Medulla oblongata (tissue), 1 donor: ENCODE measurements around the gene QSER1.
A peak's percentile ranks its signal among the peaks of the same experiment; 100 is the strongest.
"Not testable (repeated sequence)": the region's sequence is repeated elsewhere in the genome, so short reads cannot be mapped to it uniquely, and the experiment has no call there.

ENCODE experiments used
- DNase-seq: peaks from one replicate; pipeline ENCODE4 v3.0.0-alpha.2; 2015; ENCODE audit errors: extremely low spot score

Gene QSER1

DNA sequence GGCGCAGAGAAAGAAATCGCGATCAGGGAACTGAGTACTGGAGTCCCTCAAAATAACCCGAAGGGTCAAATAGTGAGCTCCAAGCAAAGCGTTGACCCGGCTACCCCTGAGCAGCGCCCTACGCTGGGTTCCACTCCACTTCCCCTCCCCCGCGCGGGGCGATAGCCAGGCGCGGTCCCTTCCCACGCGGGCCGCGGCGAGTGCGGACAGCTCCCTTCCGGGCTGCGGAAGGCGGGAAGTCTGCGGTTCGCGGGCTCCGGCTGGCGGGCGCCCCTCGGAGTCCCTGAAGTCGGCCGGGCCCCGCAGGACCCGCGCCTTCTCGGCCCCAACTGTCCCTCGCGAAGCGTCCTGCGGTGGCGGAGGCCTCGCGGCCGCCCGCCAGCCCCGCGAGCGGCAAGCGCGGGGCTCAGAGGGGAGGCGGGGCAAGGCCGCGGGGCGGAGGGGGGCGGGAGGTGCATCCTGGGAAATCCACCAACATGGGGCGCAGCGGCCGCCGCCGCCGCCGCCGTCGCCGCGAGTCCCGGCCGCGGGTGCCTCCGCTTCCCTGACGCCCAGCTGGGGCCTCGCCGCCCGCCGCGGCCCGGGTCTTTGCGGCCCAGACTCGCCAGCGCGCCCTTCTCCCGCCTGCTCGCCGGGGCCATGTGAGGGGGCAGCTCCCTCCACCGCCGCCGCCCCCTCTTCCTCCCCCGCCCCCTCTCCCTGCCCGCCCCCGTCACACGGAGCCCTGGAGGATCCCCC lies at the start of gene QSER1:
TSS of gene QSER1 (plus strand) at position 457 of the 738 bp plus-strand sequence. CDS start 315 bp downstream, outside the sequence.
- DNase-seq = peak; percentile 71

DNA sequence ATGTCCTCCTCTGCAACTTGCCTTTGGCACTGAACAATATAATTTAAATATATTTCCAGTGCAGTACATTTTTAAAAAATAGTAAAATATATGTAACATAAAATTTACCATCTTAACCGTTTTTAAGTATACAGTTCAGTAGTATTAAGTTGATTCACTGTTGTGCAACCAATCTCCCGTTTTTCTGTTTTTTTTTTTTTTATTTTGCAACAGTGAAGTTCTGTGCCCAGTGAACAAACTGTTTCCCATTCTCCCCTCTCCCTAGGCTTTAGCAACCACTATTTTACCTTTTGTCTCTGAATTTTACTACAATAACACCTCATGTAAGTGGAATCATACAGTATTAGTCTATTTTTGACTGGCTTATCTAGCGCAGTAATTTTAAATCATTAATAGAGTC lies 49.1 kb upstream of the QSER1 start:
- DNase-seq = no peak

DNA sequence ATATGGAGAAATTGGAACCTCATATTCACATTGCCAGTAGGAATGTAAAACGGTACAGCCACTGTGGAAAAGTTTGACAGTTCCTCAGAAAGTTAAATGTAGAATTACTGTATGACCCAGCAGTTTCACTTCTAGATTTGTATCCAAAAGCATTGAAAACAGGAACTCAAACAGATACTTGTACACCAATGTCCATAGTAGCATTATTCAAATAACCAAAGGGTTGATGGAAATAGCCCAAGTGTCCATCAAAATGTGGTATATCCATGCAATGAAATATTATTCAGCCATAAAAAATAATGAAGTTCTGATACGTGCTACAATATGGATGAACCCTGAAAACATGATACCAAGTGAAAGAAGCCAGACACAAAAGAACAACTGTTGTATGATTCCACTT lies 45.1 kb upstream of the QSER1 start:
- DNase-seq = peak; percentile 73

DNA sequence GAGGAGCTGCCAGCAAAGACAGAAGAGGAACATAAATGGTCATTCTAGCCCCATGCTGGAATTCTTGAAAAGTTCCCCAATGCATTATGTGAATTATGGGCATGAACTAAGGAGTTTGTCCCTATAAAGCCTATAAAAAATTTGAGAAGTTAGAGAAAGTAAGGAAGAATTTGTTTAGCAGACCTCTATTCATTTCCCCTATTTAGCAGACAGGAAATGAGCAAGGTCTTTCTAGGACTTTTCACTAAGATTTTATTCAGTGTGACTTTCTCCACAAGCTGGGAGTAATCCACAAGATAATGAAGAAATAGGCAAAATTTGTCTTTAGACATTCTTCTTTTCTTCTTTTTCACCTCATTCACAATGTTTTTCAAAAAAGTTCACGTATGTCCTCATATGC lies 42.9 kb upstream of the QSER1 start:
- DNase-seq = no peak

DNA sequence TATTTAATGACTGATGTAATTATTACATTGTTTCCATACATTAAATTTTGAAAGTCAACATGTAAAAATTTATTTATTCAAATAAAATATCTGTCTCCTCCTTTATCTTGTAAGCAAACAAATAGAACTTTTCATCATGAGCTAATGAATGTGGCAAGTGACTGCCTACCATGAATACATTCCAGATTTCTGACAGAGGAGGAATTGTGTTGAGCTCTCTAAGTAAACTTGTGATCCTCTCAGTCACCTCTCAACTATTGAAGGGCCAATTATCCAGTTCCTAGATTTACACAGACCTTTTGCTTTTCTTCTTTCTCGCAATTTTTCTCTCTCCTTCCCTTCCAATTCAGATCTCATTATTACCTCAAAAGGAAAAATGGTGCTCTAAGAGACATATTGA lies 41.4 kb upstream of the QSER1 start:
- DNase-seq = peak; percentile 56

DNA sequence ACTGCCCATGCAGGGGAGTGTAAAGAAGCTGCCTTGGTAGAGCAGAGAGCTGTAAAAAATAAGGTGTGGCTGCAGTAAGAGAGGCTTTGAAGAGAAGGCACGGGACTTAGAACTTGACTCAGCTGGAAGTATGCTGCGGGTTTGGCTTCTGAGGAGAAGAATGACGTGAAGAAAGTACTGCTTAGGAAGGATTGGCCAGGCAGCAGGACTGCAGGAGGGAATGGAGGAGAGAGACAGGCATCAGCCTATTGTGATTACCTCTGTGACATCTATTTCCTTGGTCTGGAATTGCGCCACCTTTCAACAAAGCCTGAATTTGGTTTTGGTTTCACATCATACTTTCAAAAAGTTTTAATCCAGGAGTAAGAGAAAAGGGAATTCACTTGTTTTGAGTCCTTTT lies 40.4 kb upstream of the QSER1 start:
- no peak for DNase-seq

DNA sequence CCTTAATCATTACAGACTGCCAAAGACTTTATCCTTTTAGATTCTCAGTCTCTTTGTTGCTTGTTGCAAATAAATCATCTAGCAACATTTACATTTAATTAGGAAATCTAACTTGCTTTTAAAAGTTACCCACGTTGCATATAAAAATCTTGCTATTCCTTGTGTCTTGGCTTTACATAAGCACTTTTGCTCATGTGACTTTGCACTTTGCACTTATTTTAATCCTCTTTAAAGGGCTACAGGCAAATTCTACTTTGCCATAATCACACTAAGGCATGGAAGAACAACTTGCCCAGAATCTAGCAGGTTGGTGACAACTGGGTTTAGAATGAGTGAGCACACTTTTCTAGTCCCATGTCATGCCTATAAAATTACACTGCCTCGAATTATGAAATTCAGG lies 37.0 kb upstream of the QSER1 start:
- no peak for DNase-seq

DNA sequence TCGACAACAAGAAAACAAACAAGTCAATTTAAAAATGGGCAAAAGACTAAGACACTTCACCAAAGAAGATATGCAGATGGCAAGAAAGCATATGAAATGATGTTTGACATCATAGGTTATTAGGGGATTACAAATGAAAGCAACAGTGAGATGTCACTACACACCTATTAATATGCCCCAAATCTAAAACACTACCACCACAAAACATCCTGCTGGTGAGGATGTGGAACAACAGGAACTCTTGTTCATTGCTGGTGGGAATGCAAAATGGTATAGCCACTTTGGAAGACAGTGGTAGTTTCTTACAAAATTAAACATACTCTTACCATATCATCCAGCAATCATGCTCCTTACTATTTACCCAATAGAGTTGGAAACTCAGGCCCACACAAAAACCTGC lies 33.9 kb upstream of the QSER1 start:
- no peak for DNase-seq

DNA sequence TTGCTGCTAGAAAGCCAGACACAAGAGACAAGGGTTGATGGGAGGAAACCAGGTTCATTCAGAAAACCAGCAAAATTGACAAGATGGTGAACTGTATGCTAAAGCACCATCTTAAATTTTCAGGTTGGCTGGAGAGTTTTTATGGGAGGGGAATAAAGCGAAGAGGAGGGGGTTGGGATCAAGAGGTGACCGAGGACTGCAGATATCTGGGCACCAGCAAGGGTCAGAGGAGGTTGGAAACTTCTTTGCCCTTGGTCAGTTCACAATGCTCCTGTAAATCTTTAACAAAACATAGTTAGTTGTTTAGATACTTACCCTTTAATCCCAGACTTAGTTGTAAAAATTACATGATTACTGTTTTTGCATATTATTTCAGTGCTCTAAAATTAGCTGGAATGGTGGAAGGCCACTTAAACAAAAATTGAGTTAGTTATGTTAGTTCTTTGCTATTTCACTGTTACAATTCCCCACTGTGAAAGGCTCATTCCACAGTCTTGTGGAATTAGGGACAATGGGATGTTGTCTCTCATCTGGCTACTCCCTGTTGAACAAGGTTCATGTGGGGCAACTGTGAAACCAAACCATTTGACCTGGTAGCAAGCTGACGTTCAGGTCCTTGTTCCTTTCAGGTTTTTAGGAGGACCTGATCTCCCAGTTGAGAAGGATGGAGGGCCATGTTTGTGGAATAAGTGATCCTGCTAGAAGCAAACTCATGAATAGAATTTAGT lies 30.6 kb upstream of the QSER1 start:
- no peak for DNase-seq

DNA sequence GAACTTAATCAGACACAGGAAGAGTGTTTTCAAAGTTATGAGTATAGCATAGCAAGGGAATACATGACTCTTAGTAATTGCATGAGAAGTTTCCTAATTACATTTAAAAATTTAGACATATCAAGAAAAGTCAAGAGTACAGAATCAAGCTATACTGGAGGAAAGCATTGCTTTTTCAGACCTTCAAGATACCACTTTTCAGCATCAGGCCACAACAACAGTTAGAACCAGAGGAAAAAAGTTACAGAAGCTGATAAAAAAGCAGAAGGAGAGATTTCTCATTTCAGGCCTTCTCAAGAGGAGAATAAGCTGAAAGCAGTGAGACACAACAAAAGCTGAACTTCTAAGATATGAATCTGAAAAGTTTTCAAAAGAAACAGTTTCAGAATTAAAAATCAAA lies 28.1 kb upstream of the QSER1 start:
- no peak for DNase-seq

DNA sequence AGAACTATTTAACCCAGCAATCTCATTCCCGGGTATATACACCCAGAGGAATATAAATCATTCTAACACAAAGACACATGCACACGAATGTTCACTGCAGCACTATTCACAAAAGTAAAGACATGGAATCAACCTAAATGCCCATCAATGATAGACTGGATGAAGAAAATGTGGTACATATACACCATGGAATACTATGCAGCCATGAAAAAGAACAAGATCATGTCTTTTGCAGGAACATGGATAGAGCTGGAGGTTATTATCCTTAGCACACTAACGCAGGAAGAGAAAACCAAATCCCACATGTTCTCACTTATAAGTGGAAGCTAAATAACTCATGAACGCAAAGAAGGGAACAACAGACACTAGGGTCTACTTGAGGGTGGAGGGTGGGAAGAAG lies 23.9 kb upstream of the QSER1 start:
- not testable (repeated sequence) for DNase-seq

DNA sequence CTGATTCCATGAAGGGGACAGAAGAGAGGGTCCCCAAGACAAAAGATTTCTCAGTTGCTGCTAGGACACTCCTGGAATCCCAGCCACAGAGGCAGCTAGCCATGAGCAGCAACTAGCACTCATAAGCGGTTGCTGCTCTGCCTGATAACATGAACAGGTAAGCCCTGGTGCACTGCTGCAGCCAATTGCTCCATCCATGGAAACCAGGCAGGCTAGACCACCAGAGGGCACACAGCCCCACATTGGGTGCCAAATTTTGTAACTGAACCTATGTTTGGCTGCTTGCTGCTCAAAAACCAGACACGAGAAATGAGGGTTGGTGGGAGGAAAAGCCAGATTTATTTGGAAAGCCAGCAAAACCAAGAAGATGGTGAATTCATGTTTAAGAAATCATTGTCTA lies 21.9 kb upstream of the QSER1 start:
- DNase-seq = no peak

DNA sequence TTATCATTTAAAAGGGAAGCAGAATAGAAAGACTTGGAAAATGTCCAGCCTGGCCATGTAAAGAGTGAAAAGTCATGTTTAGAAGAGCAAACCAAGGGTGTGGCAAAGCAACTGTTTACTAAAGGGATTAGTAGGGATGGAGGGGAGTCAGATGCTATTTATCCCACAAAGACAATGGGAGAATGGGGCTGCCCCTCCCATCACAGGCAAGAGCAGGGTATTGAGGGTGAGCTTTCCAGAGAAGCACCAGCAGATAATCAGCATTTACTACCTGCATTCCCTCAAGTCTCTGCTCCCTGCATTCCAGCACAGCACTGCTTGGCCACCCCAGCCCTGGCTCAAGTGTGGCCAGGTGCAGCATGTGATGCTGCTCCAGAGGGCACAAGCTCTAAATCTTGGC lies 18.5 kb upstream of the QSER1 start:
- no peak for DNase-seq

DNA sequence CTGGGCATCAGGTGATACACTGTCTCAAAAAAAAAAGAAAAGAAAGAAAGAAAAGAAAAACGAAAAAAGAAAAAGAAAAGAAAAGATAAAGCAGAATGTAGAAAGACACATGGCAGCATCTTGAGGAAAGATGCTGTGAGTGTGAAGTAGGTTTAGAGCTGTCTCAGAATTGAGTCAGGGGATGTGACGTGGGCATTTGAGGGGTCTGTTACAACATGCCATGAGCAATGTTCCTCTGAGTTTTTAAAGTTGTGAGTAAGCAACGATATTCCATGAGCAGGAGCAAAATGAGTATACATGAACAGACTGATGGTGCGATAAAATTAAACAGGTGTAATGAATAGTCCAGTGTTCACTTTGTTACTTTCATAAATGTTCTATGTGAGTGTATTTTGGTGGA lies 11.3 kb upstream of the QSER1 start:
- no peak for DNase-seq

DNA sequence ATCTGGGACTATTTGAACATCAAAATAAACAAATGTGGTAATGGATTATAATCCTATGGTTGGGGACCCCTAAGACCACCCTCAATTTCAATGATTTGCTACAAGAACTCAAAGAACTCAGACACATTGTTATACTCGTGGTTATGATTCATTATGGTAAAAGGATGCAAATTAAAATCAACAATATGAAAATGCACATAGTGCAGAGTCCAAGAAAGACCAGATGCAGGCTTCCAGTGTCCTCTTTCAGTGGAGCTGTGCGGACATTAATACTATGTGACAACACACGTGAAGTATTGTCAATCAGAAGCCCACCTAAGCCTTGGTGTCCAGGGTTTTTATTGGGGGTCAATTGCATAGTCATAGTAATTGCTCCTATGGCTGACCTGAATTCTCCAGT lies 9.2 kb upstream of the QSER1 start:
- DNase-seq = no peak

DNA sequence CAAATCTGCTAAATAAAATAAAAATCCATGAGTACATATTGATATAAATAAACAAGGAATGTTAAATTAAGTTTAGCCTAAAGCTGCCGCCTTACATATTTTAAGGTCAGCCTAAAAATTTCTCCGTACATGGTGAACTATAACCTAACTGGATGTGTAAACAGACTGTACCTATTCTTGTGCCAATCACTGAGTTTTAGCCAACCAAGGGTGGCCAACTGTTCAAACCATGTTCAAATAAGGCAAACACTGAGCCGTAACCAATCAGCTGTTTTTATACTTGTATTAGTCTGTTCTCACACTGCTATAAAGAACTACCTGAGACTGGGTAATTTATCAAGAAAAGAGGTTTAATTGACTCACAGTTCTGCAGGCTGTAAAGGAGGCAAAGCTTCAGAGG lies 8.6 kb upstream of the QSER1 start:
- no peak for DNase-seq

DNA sequence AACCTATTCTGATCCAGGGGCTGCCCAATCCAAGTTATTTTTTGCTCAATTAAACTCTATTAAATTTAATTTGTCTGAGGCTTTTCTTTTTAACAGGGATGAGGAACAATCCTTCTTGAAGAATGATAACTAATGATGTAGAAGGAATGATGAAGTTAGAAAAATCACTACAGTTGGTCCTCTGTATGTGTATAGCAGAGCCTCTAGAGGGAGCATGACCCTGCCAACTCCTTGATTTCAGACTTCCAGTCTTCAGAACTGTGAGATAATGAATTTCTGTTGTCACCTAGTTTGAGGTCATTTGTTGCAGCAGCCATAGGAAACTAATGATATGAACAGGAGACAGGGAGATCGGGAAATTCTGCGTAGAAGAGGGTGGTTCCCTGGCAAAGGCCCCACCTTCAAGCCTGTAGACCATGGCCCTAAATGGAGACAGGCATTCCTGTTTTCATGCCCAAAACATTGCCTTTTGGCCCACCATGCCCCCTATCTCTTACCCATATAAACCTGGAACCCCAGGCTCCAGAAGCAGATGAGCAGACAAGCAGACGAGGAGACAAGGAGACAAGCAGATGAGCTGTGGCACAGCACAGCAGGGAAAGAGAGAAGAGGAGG lies 7.7 kb upstream of the QSER1 start:
- DNase-seq = no peak

DNA sequence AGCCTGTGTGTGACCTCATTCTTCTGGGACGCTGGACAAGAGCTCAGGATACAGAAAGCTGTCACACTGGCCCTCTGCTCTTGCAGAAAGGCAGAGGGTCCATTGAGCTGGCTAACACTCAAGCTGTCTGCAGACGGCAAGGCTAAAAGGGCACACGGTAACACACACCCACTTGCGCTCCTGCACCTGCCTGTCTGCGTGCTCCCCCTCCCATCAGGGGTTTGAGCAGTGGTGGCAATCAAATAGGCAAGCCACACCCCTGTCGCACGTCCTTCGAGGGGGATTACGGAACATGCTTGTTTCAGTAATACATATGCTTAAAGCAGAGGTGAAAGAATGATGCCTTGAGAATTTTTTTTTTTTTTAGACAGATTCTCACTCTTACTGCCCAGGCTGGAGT lies 7.1 kb upstream of the QSER1 start:
- no peak for DNase-seq

DNA sequence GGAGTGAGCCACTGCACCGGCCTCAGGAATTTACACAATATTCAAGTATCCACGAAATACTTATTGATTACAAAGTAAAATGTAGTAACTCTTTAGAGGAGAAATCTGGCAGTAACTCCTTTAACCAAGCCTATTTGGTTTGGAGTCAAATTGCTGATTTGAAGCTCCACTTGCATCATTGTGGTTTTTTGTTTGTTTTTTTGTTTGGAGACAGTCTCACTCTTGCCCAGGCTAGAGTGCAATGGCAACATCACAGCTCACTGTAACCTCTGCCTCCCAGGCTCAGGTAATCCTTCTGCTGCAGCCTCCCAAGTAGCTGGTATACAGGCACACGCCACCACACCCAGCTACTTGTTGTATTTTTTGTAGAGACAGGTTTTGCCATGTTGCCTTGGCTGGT lies 6.4 kb upstream of the QSER1 start:
- no peak for DNase-seq

DNA sequence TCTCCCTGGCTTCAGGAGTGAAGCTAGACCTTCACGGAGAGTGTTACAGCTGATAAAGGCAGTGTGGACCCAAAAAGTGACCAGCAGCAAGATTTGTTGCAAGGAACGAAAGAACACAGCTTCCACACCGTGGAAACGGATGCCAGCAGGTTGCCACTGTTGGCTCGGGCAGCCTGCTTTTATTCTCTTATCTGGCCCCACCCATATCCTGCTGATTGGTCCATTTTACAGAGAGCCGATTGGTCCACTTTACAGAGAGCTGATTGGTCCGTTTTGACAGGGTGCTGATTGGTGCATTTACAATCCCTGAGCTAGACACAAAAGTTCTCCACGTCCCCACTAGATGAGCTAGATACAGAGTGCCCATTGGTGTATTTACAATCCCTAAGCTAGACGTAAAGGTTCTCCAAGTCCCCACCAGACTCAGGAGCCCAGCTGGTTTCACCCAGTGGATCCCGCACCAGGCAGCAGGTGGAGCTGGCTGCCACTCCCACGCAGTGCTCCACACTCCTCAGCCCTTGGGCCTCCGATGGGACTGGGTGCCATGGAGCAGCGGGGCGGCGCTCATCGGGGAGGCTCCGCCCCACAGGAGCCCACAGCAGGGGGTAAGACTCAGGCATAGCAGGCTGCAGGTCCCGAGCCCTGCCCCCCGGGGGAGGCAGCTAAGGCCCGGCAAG lies 4.8 kb upstream of the QSER1 start:
- DNase-seq = not testable (repeated sequence)

DNA sequence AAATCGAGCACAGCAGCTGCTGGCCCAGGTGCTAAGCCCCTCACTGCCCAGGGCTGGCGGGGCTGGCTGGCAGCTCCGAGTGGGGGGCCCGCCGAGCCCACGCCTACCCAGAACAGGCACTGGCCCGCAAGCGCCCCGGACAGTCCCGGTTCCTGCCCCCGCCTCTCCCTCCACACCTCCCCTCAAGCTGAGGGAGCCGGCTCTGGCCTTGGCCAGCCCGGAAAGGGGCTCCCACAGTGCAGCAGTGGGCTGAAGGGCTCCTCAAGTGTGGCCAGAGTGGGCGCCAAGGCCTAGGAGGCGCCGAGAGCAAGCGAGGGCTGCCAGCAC lies 4.3 kb upstream of the QSER1 start:
- not testable (repeated sequence) for DNase-seq

DNA sequence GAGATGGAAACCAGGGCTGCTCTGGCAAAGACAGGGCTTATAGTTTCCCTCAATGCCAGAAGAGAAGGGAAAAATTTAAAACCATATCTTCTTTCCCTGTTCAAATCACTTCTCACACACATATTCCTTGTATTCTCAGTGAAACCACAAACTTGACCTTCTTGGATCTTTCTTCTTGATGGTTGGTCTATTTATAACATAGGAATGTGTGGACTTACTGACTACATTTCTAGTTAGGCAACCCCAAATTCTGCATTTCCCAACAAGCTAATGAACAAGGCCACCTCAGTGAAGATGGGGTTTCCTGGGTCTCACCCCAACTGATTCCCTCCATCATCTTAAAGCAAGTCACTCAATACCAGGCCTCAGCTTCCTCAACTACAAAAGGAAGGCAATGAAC lies 3.8 kb upstream of the QSER1 start:
- DNase-seq = no peak
